Measurements from ENCODE around the gene RAP1GAP. TPM values are rescaled to one million over a fixed set of nuclear protein-coding genes. Genes with fewer than 3 reads are reported as not detected.

RAP1GAP gene
- total RNA-seq, 1 experiment from 2014 or later, result 30.2 TPM

- Histone ChIP-seq H3K36me3 (ENCODE audit: low read depth) (no peaks in the 10 kb centered on the region), H3K9me3 (ENCODE audit: insufficient read depth, low read depth) (no peaks in the 10 kb centered on the region), H3K27ac (no peak overlapping the region), H3K79me2 (ENCODE audit: low read depth) (no peaks in the 10 kb centered on the region), H2AFZ (no peak overlapping the region), H3K9me2 (ENCODE audit: insufficient read depth) (no peaks in the 10 kb centered on the region), H3F3A (ENCODE audit: insufficient read depth, low read depth) (no peaks in the 10 kb centered on the region; the same call in 1 of the 2 replicates), H3K4me3 (no peak overlapping the region), H3K4me1 (replicated peaks; ENCODE audit: insufficient read depth) (peaks cover 12% of the 10 kb centered on the region), H3K27me3 (ENCODE audit: insufficient read depth, low read depth) (no peaks in the 10 kb centered on the region), H3K4me2 (no peak overlapping the region), H4K20me1 (ENCODE audit: insufficient read depth) (no peaks in the 10 kb centered on the region)
- intact Hi-C loops (cut with micrococcal nuclease; ENCODE audit: unreplicated experiment), result loop anchor here (5.0 kb wide), 1 partner anchor 47 kb away; no protein-coding TSS in a partner anchor
- POLR2A ChIA-PET (ENCODE audit: unreplicated experiment), result no interaction called here
- no peak for DNase-seq
- no peak for TF ChIP-seq EZH2 (IDR thresholded peaks at IDR 0.05; ENCODE audit: low read depth)
- TF ChIP-seq CTCF (conservative IDR thresholded peaks at IDR 0.05), result no peak
- no TSS peak for BruUV-seq (replicated peaks)
- CTCF ChIA-PET, result no interaction called here
Measured at GRCh38 chr1:21610027-21610426, 59.1 kb downstream of the RAP1GAP start.

GRCh38 chr1:21608798-21609197, 60.4 kb downstream of the RAP1GAP start:
- Histone ChIP-seq H2AFZ (no peak overlapping the region), H3K79me2 (ENCODE audit: low read depth) (no peaks in the 10 kb centered on the region), H3K4me1 (replicated peaks; ENCODE audit: insufficient read depth) (peaks cover under 1% of the 10 kb centered on the region; the same call in 1 of the 2 replicates), H3K27ac (no peak overlapping the region), H4K20me1 (ENCODE audit: insufficient read depth) (no peaks in the 10 kb centered on the region), H3K9me3 (ENCODE audit: insufficient read depth, low read depth) (no peaks in the 10 kb centered on the region), H3K9me2 (ENCODE audit: insufficient read depth) (no peaks in the 10 kb centered on the region), H3F3A (ENCODE audit: insufficient read depth, low read depth) (no peaks in the 10 kb centered on the region), H3K4me2 (no peak overlapping the region), H3K36me3 (ENCODE audit: low read depth) (no peaks in the 10 kb centered on the region), H3K27me3 (ENCODE audit: insufficient read depth, low read depth) (no peaks in the 10 kb centered on the region), H3K4me3 (no peak overlapping the region)
- no TSS peak for BruUV-seq (replicated peaks)
- POLR2A ChIA-PET (ENCODE audit: unreplicated experiment), result no interaction called here
- intact Hi-C loops (cut with micrococcal nuclease; ENCODE audit: unreplicated experiment), result no loop called here
- no peak for TF ChIP-seq EZH2 (IDR thresholded peaks at IDR 0.05; ENCODE audit: low read depth)
- TF ChIP-seq CTCF (conservative IDR thresholded peaks at IDR 0.05), result no peak
- CTCF ChIA-PET, result no interaction called here
- no peak for DNase-seq

- CTCF ChIA-PET, result no interaction called here
- Histone ChIP-seq H3K36me3 (ENCODE audit: low read depth) (no peaks in the 10 kb centered on the region), H3K79me2 (ENCODE audit: low read depth) (no peaks in the 10 kb centered on the region), H3K4me3 (no peak overlapping the region), H3K4me1 (replicated peaks; ENCODE audit: insufficient read depth) (no peaks in the 10 kb centered on the region), H4K20me1 (ENCODE audit: insufficient read depth) (no peaks in the 10 kb centered on the region), H3K27ac (no peak overlapping the region), H3K4me2 (no peak overlapping the region), H3K9me2 (ENCODE audit: insufficient read depth) (no peaks in the 10 kb centered on the region), H3K27me3 (ENCODE audit: insufficient read depth, low read depth) (no peaks in the 10 kb centered on the region), H3K9me3 (ENCODE audit: insufficient read depth, low read depth) (no peaks in the 10 kb centered on the region), H3F3A (ENCODE audit: insufficient read depth, low read depth) (no peaks in the 10 kb centered on the region), H2AFZ (no peak overlapping the region)
- BruUV-seq (replicated peaks), result no TSS peak
- intact Hi-C loops (cut with micrococcal nuclease; ENCODE audit: unreplicated experiment), result no loop called here
- TF ChIP-seq EZH2 (IDR thresholded peaks at IDR 0.05; ENCODE audit: low read depth) (no peak), CTCF (conservative IDR thresholded peaks at IDR 0.05) (no peak)
- peak; percentile 67 to 89 for DNase-seq
- POLR2A ChIA-PET (ENCODE audit: unreplicated experiment), result interaction anchor here (0.7 kb wide), 1 partner anchor 19 kb away, joined by 6 read pairs; no protein-coding TSS in a partner anchor
Measured at GRCh38 chr1:21607549-21608529, 61.3 kb downstream of the RAP1GAP start.

Data from PC-9 (cell line).